Right renal cortex interstitium (tissue), 3 donors: ENCODE measurements around the gene FES. TPM values are rescaled to one million over a fixed set of nuclear protein-coding genes. Genes with fewer than 3 reads are reported as not detected.

ENCODE experiments used
- DNase-seq, 3 donors: peaks; one replicate each; pipeline ENCODE4 v3.0.0-alpha.2; 2013; ENCODE audit warnings: low read depth in 3 of 3, low spot score in 2 of 3
- polyA plus RNA-seq, 3 donors: library from polyadenylated mRNA; unstranded; fragments of 120-200 nt; gene quantifications; one replicate each; pipeline ENCODE4 v1.2.1, GENCODE V29; 2013; ENCODE audit not compliant: insufficient read length in 3 of 3

The FES gene
- polyA plus RNA-seq, 3 donors: 9.7 to 14.1 (median 12.0) TPM

GRCh38 chr15:90875549-90875981, 8.7 kb upstream of the FES start:
- no peak for DNase-seq

DNA sequence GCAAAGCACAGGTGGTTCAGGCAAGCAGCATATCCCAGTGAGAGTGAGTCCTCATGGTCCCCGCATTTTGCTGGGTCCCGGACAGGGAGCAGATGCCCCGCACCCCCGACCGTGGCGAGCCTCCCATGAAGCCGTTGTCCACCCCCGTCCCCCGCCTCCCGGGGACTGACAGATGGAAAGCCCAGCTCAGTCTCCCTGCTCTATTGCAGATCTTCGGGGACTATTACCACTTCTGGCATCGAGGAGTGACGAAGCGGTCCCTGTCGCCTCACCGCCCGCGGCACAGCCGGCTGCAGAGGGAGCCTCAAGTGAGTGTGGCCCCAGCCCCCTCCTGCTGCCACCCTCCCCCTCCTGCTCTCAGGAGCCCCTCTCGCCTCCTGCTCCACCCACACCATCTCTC, 8.3 kb upstream of the FES start:
- no peak for DNase-seq

DNA sequence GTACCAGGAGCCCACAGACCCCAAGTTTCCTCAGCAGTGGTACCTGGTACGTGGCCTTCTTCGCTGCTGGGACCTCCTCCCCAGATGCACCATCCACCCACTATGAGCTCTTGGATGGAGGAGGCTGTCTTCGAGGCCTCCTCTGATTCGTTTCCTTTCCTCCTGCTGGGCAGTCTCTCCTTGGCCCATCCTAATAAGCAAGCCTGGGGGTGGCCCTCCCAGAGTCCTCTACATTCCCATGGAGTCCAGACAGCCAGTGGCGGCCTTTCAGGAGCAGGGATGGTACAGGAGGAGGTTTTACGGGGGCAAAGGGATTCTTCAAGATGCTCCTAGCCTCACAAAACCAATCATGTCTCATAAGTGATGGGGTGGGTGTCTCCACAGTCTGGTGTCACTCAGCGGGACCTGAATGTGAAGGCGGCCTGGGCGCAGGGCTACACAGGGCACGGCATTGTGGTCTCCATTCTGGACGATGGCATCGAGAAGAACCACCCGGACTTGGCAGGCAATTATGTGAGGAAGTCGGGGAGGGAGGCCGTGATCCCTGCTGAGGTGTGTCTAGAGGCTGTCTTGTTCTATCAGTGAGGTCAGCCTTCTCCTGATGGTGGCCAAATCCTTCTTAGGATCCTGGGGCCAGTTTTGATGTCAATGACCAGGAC, 7.7 kb upstream of the FES start:
- no peak for DNase-seq

- no peak for DNase-seq
These were observed 7.0 kb upstream of the FES start for GRCh38 chr15:90877315-90877714.

DNA sequence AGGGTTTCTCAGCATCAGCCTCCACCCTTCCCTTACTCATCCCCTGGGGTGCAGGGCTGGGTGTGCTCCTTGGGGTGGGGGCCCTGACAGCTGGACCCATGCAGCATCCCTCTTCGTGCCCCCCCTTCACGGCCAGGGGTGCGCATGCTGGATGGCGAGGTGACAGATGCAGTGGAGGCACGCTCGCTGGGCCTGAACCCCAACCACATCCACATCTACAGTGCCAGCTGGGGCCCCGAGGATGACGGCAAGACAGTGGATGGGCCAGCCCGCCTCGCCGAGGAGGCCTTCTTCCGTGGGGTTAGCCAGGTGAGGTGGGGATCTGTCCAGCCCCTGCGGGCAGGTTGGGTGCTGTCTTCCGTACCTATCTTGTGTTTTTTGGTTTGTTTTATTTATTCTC, 6.3 kb upstream of the FES start:
- no peak for DNase-seq

DNA sequence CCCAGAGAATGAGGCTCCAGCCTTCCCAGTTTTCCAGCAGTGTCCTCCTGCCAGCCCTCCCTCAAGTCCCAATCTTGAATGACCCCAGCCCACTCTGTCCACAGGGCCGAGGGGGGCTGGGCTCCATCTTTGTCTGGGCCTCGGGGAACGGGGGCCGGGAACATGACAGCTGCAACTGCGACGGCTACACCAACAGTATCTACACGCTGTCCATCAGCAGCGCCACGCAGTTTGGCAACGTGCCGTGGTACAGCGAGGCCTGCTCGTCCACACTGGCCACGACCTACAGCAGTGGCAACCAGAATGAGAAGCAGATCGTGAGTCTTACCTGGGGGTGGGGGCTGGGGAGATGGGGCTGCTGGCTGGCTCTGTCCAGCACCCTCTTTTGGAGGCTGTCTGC, 5.6 kb upstream of the FES start:
- DNase-seq: no peak

DNA sequence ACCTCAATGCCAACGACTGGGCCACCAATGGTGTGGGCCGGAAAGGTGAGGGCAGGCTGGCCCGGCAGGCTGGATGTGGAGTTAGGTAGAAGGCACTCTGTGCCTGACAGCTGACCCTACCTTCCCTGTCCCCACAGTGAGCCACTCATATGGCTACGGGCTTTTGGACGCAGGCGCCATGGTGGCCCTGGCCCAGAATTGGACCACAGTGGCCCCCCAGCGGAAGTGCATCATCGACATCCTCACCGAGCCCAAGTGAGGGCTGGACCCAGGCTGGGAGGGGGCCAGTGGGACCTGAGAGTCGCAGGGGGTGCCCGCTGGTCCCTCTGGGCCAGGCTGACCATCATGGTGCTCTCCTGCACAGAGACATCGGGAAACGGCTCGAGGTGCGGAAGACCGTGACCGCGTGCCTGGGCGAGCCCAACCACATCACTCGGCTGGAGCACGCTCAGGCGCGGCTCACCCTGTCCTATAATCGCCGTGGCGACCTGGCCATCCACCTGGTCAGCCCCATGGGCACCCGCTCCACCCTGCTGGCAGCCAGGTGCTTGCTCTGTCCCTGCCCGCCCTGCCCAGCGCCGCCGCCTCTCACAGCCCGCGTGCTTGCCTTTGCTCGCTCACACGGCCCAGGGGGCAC, 4.5 kb upstream of the FES start:
- DNase-seq: no peak

DNA sequence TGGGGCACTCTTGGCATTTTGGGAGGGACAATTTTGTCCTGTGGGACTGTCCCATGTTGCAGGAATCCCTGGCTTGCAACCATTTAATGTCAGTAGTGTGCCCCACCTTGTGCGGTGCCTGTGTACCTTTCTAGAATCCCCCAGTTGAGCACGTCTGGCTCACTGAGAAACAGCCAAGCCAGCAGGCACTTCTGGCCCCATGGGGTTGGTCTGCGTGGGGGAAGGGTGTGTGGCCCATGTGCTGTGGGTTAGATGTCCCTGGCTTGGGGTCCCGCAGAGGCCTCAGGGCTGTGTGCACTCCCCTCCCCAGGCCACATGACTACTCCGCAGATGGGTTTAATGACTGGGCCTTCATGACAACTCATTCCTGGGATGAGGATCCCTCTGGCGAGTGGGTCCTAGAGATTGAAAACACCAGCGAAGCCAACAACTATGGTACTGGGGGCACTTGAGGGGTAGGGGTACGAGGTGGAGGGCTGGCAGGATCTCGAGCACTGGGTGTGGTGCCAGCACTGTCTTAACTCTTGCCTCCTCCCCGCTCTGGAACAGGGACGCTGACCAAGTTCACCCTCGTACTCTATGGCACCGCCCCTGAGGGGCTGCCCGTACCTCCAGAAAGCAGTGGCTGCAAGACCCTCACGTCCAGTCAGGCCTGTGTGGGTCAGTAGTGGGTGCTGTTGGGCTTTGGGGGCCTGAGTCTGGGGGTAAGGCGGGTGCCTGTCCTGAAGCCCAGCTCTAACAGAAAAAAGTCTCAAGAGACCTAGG, 3.7 kb upstream of the FES start:
- DNase-seq: no peak

- DNase-seq: no peak
These were observed 2.9 kb upstream of the FES start for GRCh38 chr15:90881181-90881977.

- no peak for DNase-seq
These were observed 2.2 kb upstream of the FES start for GRCh38 chr15:90881978-90882721.

DNA sequence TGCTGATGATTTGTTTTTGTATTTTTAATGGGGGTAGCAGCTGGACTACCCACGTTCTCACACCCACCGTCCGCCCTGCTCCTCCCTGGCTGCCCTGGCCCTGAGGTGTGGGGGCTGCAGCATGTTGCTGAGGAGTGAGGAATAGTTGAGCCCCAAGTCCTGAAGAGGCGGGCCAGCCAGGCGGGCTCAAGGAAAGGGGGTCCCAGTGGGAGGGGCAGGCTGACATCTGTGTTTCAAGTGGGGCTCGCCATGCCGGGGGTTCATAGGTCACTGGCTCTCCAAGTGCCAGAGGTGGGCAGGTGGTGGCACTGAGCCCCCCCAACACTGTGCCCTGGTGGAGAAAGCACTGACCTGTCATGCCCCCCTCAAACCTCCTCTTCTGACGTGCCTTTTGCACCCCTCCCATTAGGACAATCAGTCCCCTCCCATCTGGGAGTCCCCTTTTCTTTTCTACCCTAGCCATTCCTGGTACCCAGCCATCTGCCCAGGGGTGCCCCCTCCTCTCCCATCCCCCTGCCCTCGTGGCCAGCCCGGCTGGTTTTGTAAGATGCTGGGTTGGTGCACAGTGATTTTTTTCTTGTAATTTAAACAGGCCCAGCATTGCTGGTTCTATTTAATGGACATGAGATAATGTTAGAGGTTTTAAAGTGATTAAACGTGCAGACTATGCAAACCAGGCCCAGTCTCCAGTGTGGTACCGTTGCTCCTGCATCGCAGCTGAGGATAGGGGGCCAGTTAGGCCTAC, 1.4 kb upstream of the FES start:
- DNase-seq: no peak

GRCh38 chr15:90883526-90883975, 753 bp upstream of the FES start:
- DNase-seq: no peak

DNA sequence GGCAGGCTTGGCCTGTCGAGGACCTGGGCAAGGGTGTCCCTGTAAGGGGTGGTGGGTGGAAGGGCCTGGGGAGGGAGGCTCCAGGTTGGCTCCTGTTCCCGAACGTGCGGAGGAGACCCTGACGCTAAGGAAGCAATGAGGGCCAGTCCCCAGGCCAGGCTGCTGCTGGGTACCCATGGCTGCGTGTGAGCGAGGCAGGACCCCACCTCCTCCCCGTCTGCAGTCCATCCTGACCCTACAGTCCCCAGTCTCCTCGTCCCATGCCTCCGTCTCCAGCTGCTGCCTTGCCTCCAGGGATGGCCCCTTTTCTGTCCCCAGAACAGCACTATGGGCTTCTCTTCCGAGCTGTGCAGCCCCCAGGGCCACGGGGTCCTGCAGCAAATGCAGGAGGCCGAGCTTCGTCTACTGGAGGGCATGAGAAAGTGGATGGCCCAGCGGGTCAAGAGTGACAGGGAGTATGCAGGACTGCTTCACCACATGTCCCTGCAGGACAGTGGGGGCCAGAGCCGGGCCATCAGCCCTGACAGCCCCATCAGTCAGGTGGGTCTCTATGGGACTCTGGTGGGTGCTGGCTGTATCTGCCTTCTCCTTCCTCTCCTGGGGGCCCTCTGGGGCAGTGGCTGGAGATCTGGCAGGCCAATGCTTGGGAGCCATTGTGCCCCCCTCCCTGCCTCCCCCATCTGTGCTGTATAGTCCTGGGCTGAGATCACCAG, 571 bp downstream of the FES start:
- DNase-seq: no peak

- no peak for DNase-seq
These were observed 1.4 kb downstream of the FES start for GRCh38 chr15:90885432-90886290.

GRCh38 chr15:90886291-90886614, 1.9 kb downstream of the FES start:
- DNase-seq: no peak

DNA sequence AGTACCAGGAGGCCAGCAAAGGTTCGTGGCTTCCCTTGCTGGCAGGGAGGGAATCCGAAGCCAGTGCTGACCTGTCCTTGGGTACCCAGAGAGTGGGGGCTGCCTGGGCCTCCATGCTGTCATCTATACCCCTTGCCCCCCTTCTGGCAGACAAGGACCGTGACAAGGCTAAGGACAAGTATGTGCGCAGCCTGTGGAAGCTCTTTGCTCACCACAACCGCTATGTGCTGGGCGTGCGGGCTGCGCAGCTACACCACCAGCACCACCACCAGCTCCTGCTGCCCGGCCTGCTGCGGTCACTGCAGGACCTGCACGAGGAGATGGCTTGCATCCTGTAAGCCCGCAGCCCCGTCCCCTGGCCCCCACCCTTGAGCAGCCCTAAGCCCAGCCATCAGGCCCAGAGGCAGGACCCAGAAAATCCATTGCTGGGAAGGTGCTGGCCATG, 2.8 kb downstream of the FES start:
- no peak for DNase-seq

GRCh38 chr15:90889313-90889730, 5.0 kb downstream of the FES start:
- DNase-seq: no peak
